Eye (tissue), 1 donor: Measurements from ENCODE around the gene APOBEC3F.

ENCODE experiments used
- DNase-seq: peaks from one replicate; pipeline ENCODE4 v3.0.0-alpha.2; 2015

Gene APOBEC3F

DNA sequence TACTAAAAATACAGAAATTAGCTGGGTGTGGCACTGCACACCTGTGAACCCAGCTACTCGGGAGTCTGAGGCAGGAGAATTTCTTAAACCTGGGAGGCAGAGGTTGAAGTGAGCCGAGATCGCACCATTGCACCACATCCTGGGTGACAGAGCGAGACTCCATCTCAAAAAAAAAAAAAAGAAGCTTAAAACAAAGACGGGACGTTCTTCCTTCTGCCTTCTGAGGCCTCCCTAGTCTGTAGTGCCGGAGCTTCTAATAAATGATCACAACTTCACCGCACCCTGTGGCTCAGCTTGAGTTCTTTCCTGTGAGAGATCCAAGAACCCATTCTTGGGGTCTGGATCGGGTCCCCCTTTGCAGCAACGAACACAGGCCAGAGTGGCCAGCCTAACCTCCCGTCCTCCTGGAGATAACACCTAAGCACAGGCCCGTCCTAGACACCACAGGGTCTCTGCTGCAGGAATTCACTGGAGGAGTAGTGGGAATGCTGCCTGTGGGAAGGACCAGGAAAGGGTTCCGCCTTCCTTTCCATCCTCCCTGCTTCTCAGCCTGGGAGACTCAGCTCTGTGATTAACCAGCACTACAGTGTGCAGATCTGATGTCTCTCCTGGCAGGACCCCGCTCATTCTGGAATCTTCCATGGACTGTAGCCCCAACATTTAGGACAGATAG lies 54.2 kb downstream of the APOBEC3F start:
- no peak for DNase-seq

DNA sequence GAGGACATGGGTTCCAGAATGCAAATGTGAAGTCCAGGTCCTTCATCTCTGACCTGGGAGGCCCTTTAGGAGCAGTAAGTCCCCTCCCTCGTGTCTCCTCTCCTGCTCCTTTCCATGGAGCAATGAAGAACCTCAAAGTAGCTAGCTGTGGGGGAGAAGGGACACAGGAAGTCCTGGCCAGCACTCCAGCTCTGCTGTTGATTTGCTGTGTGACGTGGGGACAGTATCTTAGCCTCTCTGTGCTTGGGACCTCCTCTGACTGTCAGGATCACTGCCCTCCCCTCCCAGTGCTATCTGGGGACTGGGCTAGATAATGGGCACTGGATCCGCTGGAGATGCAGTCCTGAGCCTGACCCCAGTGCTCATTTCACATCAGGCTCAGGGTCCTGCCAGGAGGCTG lies 55.3 kb downstream of the APOBEC3F start:
- no peak for DNase-seq

DNA sequence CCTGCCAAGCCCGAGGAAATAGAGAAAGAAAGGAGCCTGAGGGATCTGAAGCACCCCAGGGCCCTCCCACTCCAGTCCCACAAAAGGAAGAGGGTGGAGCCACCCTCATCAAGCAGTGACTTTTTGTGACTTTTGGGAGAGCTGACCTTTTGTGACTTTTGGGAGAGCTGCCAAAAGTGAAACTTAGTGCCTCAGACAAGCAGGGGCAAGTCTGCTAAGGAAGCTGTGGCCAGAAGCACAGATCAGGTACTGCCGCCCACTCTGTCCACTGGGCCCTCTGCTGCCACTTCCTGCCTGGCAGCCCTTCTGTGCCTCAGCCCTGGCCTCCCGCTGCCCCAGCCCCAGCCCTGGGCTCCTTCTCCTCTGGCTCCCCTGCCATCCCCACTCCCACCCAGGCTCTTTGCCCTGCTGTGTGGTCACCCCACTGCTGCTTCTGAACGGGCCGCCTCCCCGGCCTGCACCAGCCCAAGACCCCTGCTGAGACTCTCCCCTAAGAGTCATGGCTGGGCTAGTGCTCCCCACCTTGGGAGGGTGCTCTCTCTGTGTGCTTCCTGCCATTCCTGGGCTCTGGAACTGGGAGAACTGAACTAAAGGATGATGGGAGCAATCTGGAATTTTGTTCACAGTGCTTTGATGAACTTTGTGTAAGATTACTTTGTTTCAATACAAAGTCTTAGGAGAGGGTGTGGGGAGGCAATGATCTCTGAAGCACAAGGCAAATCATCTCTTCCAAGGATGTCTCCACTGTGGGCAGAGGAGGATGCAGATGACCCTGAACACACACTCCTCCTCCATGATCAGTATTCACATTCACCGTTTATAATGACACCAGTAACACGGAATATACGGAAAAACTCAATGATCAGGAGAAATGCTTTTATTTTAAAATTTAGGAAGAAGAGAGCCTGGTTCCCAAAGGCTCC lies 56.7 kb downstream of the APOBEC3F start, which contains the start of gene APOBEC3H:
TSS of gene APOBEC3H (plus strand) at position 147 of the 923 bp plus-strand sequence. CDS start 3,035 bp downstream, outside the sequence.
- DNase-seq, result no peak

DNA sequence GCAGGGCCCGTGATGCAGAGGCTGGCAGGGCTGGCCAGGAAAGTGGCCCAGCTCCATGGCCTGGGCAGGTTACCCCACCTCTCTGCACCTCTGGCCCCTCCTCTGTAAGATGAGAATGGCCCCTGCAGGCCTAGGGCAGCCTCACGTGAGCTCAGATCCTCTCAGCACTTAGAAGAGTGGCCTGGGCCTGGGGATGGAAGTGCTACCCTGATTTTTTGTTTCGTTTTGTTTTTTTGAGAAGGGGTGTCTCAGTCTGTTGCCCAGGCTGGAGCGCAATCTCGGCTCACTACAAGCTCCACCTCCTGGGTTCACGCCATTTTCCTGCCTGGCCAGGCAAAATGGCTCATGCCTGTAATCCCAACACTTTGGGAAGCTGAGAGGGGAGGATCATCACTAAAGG lies 57.4 kb downstream of the APOBEC3F start:
- no peak for DNase-seq

DNA sequence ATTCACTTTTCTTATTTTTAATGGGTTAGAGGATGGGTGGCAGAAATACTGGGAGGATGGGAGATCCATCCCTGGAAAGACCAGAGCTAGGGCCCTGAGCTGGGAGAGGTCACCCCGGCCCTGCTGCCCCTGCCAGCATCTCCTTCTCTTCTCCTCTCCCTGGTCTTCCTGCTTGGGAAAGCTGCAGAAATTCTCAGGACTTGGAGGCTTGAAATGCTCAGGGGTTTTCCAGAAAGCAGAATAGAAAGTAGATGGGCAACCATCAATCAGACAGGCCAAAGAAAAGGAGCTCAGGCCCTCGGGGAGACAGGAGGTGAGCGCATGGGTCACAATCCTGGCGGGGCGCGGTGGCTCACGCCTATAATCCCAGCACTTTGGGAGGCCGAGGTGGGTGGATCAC lies 57.9 kb downstream of the APOBEC3F start:
- no peak for DNase-seq

DNA sequence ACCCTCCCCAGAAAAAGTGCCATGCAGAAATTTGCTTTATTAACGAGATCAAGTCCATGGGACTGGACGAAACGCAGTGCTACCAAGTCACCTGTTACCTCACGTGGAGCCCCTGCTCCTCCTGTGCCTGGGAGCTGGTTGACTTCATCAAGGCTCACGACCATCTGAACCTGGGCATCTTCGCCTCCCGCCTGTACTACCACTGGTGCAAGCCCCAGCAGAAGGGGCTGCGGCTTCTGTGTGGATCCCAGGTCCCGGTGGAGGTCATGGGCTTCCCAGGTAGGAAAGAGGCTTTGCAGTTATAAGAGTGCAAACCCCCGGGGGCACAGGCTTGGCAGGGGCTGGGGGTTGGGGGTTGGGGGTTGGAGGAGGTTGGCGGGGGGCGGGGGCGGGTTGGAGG lies 60.6 kb downstream of the APOBEC3F start:
- no peak for DNase-seq

DNA sequence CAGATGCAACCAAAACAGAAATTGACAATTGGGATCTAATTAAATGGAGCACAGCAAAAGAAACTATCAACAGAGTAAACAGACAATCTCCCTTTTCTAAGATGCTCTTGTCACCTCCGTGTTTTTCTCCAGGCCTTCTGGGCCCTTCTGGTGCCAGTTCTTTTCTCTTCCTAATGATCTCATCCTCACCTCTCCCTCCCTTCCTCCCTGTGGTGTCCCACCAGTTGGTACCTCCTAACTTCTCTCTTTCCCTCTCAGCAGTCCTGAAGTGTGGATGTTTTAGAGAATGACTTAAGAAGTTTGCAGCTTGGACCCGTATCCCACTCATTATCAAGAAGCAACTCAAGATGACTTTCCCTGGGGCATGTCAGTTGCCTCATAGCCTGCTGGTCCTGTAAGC lies 62.8 kb downstream of the APOBEC3F start:
- no peak for DNase-seq
